H1 (cell line): ENCODE results near the gene ESR1.

Source experiments
- CTCF ChIP-seq, 3 experiments: IDR thresholded peaks; 1 replicate in 2 of 3; 2 replicates in 1 of 3; pipeline versions ENCODE4 v1.5.1 to v1.6.1; 2011; ENCODE audit warnings: low read length in 3 of 3, mild to moderate bottlenecking in 3 of 3, inconsistent platforms in 2 of 3, low read depth in 1 of 3, moderate library complexity in 1 of 3; ENCODE audit not compliant: insufficient read depth in 1 of 3; ENCODE audit errors: control extremely low read depth in 1 of 3
- EP300 ChIP-seq, 2 experiments: IDR thresholded peaks; 1 replicate in 1 of 2; 2 replicates in 1 of 2; pipeline ENCODE4 v1.6.1; 2011 to 2012; ENCODE audit warnings: low read depth in 2 of 2, low read length in 2 of 2, mild to moderate bottlenecking in 2 of 2, borderline replicate concordance in 1 of 2, inconsistent platforms in 1 of 2, moderate library complexity in 1 of 2
- TF ChIP-seq, protein P1 (sequence below): IDR thresholded peaks from 2 replicates; pipeline ENCODE4 v1.6.1; 2012; ENCODE audit warnings: inconsistent platforms

DNA sequence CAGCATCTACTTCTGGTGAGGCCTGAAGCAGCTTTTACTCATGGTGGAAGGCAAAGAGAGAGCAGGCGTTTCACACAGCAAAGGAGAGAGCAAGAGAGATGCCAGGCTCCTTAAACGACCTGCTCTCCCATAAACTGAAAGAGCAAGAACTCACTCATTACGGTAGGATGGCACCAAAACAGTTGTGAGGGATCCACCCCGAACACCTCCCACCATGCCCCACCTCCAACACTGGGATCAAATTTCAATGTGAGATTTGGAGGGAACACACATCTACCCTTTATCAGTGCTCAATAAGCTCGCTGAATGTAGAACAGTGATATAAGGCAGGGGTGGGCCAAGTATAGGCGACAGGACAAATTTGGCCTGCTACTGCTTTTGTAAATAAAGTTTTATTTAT, 244.6 kb downstream of the ESR1 start:
- TF ChIP-seq, protein P1, sequence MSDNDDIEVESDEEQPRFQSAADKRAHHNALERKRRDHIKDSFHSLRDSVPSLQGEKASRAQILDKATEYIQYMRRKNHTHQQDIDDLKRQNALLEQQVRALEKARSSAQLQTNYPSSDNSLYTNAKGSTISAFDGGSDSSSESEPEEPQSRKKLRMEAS: no peak
- TF ChIP-seq EP300 (IDR thresholded peaks at IDR 0.05; ENCODE audit: borderline replicate concordance in 1 of 2, low read depth in 2 of 2, low read length in 2 of 2) (no peak), CTCF (IDR thresholded peaks at IDR 0.05; ENCODE audit: control extremely low read depth in 1 of 3, insufficient read depth in 1 of 3, low read depth in 1 of 3, low read length in 3 of 3) (no peak)
